HS-27A (cell line): ENCODE measurements around the gene ARID3A.
"Not testable (repeated sequence)": the region's sequence is repeated elsewhere in the genome, so short reads cannot be mapped to it uniquely, and the experiment has no call there.

ENCODE experiments used
- DNase-seq: peaks from one replicate; pipeline ENCODE4 v3.0.0-alpha.2; 2012; ENCODE audit warnings: low read depth, missing footprints

Gene ARID3A

DNA sequence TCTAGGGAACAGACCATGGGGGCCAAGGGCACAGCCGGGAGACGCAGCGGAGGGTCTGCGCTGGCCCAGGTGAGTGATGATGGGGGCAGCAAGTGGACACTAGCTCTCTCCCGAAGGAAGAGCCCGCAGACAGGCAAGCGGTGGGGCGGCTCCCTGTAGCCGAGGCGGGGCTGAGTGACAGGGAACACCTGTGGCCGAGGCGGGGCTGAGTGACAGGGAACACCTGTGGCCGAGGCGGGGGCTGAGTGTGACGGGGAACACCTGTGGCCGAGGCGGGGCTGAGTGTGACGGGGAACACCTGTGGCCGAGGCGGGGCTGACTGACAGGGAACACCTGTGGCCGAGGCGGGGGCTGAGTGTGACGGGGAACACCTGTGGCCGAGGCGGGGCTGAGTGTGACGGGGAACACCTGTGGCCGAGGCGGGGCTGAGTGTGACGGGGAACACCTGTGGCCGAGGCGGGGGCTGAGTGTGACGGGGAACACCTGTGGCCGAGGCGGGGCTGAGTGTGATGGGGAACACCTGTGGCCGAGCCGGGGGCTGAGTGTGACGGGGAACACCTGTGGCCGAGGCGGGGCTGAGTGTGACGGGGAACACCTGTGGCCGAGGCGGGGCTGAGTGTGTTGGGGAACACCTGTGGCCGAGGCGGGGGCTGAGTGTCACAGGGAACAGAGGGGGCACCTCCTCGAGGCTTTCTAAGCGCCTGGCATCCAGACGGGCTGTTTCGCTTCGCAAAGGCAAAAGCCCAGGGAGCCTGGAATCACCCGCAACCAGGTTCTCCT lies 34.2 kb upstream of the ARID3A start:
- DNase-seq: not testable (repeated sequence)

DNA sequence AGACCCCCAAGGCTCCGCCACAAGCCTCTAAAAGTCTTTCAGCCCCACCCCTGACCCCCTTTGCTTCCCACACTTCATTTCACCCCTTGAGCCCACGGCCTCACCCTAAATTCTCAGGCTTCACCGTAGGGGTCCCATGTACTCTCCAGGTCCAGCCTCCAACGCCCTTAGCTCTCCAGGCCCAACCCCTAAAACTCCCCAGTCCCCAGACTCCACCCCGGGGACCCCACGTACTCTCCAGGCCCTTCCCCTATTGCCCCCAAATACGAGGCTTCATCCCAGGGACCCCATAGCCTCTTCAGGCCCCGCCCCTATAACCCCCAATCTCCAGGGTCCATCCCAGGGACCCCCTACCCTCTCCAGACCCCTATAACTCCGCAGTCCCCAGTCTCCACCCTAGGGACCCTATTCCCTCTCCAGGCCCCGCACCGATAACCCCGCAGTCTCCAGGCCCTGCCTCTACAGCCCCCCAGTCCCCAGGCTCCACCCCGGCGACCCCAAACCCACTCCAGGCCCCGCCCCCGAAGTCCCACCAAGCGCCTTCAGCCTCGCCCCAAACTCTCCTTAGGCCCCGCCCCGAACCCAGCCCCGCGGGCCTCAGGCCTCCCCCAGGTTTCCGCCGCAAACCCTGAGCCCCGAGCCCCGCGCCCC lies 33.5 kb upstream of the ARID3A start:
- no peak for DNase-seq

DNA sequence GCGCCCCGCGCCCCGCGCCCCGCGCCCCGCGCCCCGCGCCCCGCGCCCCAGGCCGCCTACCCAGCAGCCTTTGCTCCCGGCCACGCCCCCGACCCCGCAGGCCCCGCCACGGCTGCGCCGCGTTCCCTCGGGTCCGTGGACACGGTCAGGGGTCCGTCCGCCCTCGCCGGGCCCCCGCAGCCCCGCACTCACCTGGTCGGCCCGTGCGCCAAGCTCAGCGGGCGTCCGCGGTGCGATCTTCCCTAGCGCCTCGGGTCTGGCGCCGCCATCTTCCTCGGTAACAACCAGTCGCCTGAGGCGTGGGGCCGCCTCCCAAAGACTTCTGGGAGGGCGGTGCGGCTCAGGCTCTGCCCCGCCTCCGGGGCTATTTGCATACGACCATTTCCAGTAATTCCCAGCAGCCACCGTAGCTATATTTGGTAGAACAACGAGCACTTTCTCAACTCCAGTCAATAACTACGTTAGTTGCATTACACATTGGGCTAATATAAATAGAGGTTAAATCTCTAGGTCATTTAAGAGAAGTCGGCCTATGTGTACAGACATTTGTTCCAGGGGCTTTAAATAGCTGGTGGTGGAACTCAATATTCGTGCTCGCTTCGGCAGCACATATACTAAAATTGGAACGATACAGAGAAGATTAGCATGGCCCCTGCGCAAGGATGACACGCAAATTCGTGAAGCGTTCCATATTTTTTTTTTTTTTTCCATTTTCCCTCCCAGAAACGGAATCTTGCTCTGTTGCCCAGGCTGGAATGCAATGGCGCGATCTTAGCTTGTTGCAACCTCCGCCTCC lies 32.7 kb upstream of the ARID3A start, which contains the start of the genes MED16 and RNU6-9:
Gene MED16 (minus strand): TSS at position 294 of the 796 bp plus-strand sequence. CDS start 2,056 bp downstream, outside the sequence.
Gene RNU6-9 (plus strand): TSS at position 591 of the 796 bp plus-strand sequence.
- DNase-seq: peak; percentile 81

DNA sequence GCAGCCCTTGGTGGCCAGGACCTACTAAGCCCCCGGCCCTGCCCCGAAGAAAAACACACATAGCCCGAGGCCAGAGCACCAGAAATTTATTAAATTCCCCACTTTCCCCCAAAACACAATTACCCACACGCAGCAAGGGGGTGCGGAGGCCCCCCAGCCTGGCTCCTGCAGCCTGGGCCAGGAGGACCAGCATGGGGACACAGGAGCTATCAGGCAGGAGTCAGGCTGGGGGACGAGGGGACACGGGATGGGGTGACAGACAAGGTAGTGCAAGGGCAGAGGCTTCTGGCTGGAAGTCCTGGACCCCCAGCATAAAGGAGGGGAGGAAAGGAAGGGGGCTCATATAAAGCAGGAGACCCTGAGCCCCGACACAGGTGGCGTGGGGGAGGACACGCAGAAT lies 29.4 kb upstream of the ARID3A start:
- no peak for DNase-seq

DNA sequence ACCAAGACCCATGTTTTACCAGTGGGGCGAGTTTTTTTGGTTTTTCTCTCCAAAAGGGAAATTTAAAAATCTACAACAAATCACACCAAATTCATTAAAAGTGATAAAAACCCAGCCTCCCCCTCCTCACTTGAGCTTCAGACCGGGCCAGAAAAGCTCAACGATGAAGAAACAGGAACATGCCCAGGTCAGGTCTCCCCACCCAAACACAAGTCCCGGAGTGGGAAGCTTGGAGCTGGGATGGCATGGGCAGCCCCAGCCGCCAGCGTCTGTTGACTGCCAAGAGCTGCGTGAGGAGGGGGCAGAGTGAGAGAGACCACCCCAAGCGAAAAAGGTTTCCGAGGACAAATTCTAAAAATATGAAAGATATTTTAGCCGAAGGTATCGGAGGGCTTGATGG lies 28.8 kb upstream of the ARID3A start:
- DNase-seq: no peak

DNA sequence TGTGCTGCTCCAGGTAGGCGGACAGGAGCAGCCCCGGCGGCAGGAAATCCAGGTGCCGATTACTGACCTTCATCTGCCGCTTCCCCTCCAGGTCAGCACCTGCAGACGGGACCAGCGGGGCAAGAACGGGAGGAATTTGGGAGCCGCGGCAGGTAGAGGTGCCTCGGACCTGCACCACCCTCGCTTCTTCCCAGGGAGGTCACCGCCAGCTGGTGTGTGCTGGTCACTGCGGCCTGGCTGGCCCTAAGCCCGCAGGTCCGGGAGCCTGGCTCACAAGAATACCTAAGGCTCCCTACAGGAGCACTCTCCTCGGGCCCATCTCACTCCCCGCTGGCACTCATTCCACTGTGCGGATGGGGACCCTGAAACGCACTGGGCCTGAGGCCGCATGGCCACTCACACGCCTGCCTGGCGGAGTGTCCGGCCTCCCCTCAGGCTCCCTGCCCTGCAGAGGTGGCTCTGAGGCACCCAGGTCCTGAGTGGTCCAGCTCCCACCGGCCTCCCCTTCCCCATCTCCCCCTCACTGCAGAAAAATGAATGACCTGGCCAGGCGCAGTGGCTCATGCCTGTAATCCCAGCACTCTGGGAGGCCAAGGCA lies 28.3 kb upstream of the ARID3A start:
- no peak for DNase-seq

DNA sequence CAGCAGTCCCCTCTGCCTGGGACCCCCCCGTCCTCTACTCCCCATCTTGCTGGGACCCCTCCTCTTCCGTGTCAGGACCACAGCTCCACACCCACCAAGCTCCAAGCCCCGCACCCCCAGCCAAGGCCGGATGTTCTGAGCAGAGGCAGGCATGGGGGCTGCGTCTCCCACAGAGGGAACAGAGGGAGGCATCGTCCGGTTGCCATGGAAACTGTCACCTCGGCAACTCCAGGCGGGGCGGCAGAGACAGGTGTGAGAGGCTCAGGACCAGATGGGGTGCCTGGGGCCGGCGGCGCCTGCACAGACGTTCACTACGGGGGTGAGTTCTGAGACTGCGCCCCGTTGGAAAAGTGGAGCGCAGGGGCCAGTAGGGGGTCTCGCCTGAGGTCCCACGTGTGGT lies 27.2 kb upstream of the ARID3A start:
- DNase-seq: no peak

DNA sequence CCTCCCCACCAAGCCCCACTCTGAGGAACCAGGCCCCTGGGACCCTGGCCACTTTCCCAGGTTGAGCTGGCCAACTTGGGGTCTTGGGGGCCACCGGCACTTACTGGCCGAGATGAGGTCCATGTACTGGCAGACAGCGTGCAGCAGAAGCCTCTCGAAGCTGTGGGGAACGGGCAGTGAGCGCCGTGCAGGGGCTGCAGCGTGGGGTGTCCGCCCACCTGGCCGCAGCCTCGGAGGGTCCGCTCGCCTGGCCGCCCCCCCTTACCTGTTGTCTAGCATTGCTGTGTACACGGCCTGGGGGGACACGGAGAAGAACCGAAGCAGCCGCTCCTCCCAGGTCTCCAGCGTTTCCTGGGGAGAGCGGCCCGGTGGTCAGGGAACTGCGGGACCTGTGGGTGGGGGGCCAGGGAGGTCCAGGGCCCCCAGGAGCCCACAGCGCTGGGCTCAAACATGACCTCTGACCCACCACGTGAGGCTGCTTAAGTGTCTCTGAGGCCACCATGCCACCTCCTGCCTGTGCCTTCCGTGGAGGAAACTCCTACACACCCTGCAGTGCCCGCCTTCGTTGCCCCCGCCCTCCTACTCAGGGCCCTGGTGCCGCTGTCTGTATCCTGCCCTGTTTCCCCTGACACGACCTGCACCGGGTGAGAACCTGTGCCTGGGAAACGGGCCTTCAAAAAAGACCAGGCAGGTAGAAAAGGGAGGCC lies 26.3 kb upstream of the ARID3A start:
- no peak for DNase-seq

DNA sequence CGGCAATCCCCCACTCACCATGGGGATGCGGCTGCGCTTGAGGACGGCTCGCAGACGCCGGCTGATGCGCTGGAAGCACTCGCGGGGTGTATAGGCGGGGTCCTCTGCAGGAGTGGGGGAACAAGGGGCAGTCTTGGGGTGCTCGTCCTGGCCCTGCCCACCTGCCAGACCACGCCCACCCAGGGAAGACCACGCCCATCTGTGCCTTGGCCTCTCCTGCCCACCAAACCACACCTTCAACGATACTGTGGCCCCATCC lies 25.9 kb upstream of the ARID3A start:
- DNase-seq: no peak

DNA sequence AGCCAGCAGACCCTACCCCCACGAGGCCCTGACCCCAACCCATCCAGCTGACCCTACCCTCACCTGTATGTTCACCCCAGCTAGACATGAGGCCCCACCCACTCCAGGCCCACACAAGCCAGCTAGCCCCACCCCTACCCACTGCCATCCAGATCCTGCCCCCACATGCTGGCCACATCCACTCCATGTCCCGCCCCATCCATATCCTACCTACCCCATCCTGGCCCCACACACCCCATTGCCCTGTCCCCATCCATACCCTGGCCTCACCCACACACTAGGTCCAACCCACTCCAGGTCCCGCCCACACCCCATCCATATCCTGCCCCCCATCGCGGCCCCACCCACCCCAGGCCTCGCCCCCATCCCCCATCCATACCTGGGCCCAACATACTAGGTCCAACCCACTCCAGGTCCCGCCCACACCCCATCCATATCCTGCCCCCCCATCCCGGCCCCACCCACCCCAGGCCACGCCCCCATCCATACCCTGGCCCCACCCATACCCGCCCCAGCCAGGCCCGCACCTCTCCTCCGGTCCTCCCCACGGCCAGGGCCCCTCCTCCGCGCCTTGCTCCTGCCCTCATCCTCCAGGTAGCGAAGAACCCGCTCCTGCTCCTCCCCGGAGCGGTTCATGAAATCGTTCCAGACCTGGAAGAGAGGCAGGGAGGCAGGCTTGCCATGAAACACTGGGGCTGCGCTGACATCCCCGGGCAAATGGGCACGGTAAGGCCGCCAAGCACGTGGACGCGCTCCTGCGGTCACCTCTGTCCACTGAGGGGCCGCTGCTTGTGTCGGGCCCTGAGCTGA lies 25.3 kb upstream of the ARID3A start:
- DNase-seq: no peak

DNA sequence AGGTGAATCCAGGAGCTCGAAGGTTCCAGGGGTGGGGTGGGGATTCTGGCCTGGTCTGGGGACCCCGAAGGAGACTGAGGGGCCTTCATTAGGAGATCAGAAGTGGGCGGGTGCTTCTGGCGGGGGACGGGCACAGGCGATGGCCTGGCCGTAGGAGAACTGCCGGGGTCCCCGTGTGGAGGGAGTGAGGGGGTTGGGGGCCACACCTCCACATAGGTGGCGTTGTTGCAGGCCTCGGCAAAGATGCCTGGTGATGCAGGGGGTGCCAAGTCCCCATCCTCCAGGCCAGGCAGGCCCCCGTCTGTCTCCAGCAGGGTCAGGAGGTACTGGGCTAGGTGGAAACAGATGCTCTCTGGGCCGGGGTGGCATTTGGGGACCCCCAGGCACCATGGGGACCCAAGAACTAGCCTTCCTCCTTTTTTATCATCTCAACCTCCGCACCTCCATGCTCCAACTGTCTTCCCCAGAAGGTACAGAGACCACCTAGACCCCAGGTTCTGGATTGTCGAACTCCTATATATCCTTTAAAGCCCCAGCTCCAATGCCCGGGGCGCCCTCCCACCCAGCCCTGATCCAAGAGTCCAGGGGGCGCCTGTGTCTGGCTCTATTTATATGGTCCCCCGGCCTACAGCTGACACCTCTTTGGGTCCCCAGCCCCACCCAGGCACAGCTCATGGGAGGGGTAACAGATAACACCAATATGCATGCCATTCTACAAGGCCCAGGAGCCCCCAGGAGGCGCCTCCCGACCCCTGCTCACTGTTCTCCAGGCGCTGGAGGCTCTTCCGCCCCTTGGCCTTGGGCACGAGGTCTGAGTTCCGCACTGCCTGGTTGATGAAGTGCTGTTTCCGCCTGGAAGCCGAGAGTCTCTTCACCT lies 24.4 kb upstream of the ARID3A start:
- DNase-seq: no peak

DNA sequence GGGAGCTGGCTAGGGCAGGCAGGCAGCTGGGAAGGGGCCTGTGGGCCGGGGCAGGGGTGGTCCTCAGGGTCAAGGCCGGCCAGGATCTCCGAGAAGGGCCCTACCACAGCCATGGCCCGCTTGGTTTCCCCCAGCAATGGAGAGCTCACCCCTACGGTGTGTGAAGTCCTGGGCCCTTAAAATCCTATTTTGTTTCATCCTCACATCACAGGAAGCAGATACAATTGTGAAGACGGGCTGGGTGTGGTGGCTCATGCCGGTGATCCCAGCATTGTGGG lies 23.8 kb upstream of the ARID3A start:
- no peak for DNase-seq

DNA sequence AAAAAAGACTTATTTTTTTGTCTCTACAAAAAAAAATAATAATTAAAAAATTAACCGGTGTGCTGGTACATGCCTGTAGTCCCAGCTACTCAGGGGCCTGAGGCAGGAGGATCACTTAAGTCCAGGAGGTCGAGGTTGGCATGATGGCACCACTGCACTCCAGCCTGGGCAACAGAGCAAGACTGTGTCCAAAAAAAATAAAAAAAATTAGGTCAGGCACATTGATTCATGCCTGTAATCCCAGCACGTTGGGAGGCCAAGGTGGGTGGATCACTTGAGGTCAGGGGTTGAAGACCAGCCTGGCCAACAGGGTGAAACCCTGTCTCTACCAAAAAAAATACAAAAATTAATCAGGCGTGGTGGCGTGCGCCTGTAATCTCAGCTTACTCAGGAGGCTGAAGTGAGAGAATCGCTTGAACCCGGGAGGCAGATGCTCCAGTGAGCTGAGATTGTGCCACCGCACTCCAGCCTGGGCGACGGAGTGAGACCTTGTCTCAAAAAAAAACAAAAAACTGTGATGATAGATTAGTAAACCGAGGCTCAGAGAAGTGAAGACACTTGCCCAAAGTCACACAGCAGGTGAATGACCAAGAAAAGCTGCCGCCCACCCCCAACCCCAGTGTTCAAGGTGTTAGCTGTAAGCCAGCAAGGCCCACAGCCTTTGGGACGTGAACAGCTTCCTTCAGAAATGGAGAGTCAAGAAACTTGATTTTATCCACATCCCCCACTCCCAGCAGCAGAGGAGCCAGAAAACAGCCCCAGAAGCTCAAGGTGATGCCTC lies 23.2 kb upstream of the ARID3A start:
- DNase-seq: no peak

DNA sequence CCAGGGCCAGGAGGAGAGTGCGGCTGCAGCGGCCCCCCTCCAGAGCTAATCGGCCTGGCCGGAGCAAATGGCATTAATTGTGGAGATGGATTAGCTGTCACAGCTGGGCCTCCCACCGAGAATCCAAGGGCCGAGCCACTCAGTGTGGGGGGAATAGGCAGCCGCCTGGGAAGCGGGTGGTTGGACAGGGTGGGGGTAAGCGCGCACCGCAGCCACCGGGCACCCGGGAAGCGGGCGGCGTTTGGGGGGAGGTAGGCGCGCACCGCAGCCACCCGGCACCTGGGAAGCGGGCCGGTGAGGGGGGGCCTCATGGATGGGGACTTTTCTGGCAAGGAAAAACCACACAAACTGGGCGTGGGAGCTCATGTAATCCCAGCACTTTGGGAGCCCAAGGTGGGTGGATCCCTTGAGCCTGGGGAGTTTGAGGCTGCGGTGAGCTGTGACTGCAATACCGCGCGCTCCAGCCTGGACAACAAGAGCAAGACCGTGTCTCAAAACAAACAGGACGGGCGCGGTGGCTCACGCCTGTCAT lies 22.5 kb upstream of the ARID3A start:
- no peak for DNase-seq

DNA sequence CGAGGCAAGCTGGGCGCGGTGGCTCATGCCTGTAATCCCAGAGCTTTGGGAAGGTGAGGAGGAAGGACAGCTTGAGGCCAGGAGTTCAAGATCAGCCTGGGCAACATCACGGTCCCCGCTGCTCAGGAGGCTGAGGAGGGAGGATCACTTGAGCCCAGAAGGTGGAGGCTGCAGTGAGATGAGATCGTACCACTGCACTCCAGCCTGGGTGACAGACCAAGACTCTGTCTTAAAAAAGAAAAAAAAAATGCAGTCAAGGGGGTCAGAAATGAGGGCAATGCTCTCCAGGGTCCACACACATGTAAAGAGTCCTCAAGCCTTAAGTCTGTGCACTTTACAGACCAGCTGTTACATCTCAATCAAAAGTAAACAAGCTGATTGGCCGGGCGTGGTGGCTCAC lies 21.3 kb upstream of the ARID3A start:
- DNase-seq: no peak

DNA sequence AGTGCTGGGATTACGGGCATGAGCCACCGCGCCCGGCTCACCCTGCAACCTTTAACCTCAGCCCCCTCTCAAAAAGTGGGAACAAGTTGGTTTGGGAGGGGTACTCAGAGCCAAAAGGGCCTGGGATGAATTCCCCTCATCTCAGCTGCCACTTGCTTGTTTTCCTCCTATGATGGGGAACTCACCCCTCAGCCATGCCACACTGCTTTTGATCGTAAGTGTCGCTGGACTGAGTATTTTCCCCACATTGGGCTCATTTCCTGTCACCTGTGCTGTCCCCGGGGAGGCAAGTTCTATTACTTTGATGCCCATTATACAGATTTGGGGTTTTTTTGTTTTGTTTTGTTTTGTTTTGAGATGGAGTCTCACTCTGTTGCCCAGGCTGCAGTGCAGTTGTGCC lies 19.4 kb upstream of the ARID3A start:
- no peak for DNase-seq

DNA sequence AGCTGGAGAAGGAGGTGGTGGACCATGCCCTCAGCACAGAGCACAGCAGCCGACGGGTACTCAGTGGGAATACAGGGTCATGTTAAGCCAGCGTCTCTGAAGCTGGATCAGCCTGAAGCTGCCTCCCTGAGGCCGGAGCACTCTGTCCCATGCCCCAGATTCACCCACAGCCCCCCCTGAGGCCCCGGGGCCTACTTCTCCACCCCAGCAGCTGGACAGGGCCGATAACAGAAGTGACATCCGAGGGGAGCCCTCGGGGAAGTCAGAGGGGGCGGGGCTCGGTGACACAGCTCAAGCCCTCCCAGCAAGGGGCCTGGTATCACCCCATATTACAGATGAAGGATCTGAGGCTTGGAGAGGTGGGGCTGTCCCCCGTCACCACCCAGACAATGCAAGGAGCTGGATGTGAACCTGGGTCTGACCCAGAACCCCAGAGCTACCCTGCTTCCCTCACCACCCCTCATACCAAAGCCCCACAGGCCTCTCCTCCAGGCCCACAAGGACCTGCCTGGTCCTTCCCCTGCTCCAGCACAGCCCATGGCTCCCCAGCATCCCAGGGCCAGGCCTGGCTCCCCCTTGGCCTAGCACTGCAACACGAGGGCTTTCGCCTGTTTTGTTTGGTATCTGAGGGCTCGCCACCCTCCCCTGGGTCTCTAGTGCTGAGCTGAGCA lies 18.5 kb upstream of the ARID3A start:
- no peak for DNase-seq

DNA sequence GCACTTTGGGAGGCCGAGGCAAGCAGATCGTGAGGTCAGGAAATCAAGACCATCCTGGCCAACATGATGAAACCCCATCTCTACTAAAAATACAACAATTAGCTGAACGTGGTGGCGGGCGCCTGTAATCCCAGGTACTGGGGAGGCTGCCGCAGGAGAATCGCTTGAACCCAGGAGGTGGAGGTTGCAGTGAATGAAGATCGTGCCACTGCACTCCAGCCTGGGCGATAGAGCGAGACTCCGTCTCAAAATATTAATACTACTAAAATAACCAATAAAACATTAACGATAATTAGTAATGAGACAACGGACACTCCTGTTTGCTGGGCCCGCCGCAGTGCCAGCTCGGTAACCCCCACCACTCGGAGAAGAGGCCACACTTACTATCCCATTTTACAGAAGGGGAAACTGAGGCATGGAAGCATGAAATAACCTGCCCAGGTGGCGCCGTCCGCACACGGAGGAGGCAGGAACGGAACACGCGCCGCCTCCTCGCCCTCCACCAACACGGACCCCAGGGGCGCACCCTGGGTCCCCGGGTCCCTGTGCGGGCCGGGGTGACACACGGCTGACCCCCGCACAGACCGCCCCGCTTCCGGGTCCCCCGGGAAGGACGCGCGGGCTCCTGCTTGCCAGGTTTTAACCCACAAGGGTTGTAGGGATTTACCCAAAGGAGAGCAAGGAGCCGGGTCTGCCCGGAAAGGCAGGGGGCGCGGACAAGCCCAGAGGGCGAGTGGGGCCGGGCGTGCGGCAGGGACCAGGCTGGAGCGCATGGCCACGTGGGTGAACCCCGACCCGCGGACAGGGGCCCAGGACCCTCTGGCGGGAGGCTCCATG lies 14.4 kb upstream of the ARID3A start:
- DNase-seq: no peak
